Mesenchymal stem cell (in vitro differentiated cells and primary cell): ENCODE results near the gene NNAT.

Source experiments
- DNase-seq: peaks from one replicate; pipeline ENCODE4 v3.0.0-alpha.2; 2013
- H2AFZ ChIP-seq: one replicate; pipeline ENCODE4 v1.6.1; 2013; ENCODE audit warnings: low read depth, mild to moderate bottlenecking, control low read depth, inconsistent platforms, low read length, moderate library complexity
- H2AK5ac ChIP-seq: 2 replicates; pipeline ENCODE4 v1.6.1; 2013; ENCODE audit warnings: low read length, moderate library complexity, mild to moderate bottlenecking, inconsistent platforms; ENCODE audit not compliant: severe bottlenecking
- H2BK120ac ChIP-seq: one replicate; pipeline ENCODE4 v1.6.1; 2013; ENCODE audit warnings: low read depth, mild to moderate bottlenecking, inconsistent platforms, low read length, moderate library complexity
- H2BK12ac ChIP-seq, 2 experiments: one replicate each; pipeline ENCODE4 v1.6.1; 2013; ENCODE audit warnings: inconsistent platforms in 2 of 2, low read length in 2 of 2, mild to moderate bottlenecking in 2 of 2, moderate library complexity in 2 of 2, control low read depth in 1 of 2
- H2BK15ac ChIP-seq: one replicate; pipeline ENCODE4 v1.6.1; 2013; ENCODE audit warnings: mild to moderate bottlenecking, low read depth, inconsistent platforms; ENCODE audit not compliant: poor library complexity, severe bottlenecking
- H2BK5ac ChIP-seq: 2 replicates; pipeline ENCODE4 v1.6.1; 2013; ENCODE audit warnings: low read depth, mild to moderate bottlenecking, low read length, control low read depth, inconsistent platforms; ENCODE audit not compliant: poor library complexity, severe bottlenecking
- H3K14ac ChIP-seq, 2 experiments: one replicate each; pipeline ENCODE4 v1.6.1; 2013; ENCODE audit warnings: inconsistent platforms in 2 of 2, low read length in 2 of 2, control low read depth in 1 of 2, mild to moderate bottlenecking in 1 of 2, moderate library complexity in 1 of 2
- H3K18ac ChIP-seq, 2 experiments: one replicate each; pipeline ENCODE4 v1.6.1; 2013; ENCODE audit warnings: inconsistent platforms in 2 of 2, low read length in 2 of 2, control low read depth in 1 of 2, low read depth in 1 of 2, mild to moderate bottlenecking in 1 of 2
- H3K23ac ChIP-seq, 2 experiments: one replicate each; pipeline ENCODE4 v1.6.1; 2013; ENCODE audit warnings: inconsistent platforms in 2 of 2, low read length in 2 of 2, mild to moderate bottlenecking in 2 of 2, moderate library complexity in 2 of 2, control low read depth in 1 of 2
- H3K27ac ChIP-seq: 2 replicates; pipeline ENCODE4 v1.5.1; 2013; ENCODE audit warnings: mild to moderate bottlenecking, moderate library complexity, low read length, control low read depth, inconsistent platforms; ENCODE audit not compliant: poor library complexity, severe bottlenecking
- H3K27me3 ChIP-seq, 2 experiments: 2 replicates each; pipeline versions ENCODE4 v1.6.1 to v1.7.0; 2013; ENCODE audit warnings: low read length in 2 of 2, mild to moderate bottlenecking in 2 of 2, moderate library complexity in 2 of 2, control low read depth in 1 of 2, inconsistent platforms in 1 of 2; ENCODE audit not compliant: control insufficient read depth in 1 of 2, insufficient read depth in 1 of 2
- H3K36me3 ChIP-seq, 2 experiments: 2 replicates each; pipeline versions ENCODE4 v1.6.1 to v1.7.0; 2013; ENCODE audit warnings: low read length in 2 of 2, control low read depth in 1 of 2, inconsistent platforms in 1 of 2, low read depth in 1 of 2, mild to moderate bottlenecking in 1 of 2; ENCODE audit not compliant: insufficient read depth in 2 of 2, control insufficient read depth in 1 of 2
- H3K4ac ChIP-seq, 2 experiments: one replicate each; pipeline ENCODE4 v1.6.1; 2013; ENCODE audit warnings: inconsistent platforms in 2 of 2, low read length in 2 of 2, mild to moderate bottlenecking in 2 of 2, moderate library complexity in 2 of 2, control low read depth in 1 of 2, low read depth in 1 of 2
- H3K4me1 ChIP-seq: 2 replicates; pipeline ENCODE4 v1.6.1; 2013; ENCODE audit warnings: low read depth, low read length, control low read depth; ENCODE audit not compliant: control insufficient read depth, insufficient read depth
- H3K4me2 ChIP-seq: 2 replicates; pipeline ENCODE4 v1.6.1; 2013; ENCODE audit warnings: low read length, mild to moderate bottlenecking, inconsistent platforms; ENCODE audit not compliant: poor library complexity, severe bottlenecking
- H3K4me3 ChIP-seq, 2 experiments: 2 replicates each; pipeline versions ENCODE4 v1.5.1 to v1.7.0; 2013; ENCODE audit warnings: low read length in 2 of 2, mild to moderate bottlenecking in 2 of 2, control low read depth in 1 of 2, low read depth in 1 of 2; ENCODE audit not compliant: insufficient read depth in 1 of 2
- H3K79me1 ChIP-seq: replicated peaks from 2 replicates; pipeline ENCODE4 v1.6.1; 2013; ENCODE audit warnings: mild to moderate bottlenecking, control low read depth, low read length, inconsistent platforms; ENCODE audit not compliant: poor library complexity, severe bottlenecking
- H3K9ac ChIP-seq: 2 replicates; pipeline ENCODE4 v1.7.0; 2013; ENCODE audit warnings: mild to moderate bottlenecking, low read length, moderate library complexity
- H3K9me3 ChIP-seq: 2 replicates; pipeline ENCODE4 v1.7.0; 2013; ENCODE audit warnings: mild to moderate bottlenecking, low read length; ENCODE audit not compliant: control insufficient read depth
- H4K8ac ChIP-seq: one replicate; pipeline ENCODE4 v1.6.1; 2013; ENCODE audit warnings: inconsistent platforms, mild to moderate bottlenecking, low read length, moderate library complexity
- H4K91ac ChIP-seq: one replicate; pipeline ENCODE4 v1.6.1; 2013; ENCODE audit warnings: mild to moderate bottlenecking, low read length, inconsistent platforms
- WGBS: methylation state at CpG from one replicate; pipeline ENCODE4 v1.1.7; 2013; ENCODE audit warnings: mixed read lengths; 5-methylcytosine and 5-hydroxymethylcytosine counted together

Gene NNAT

GRCh38 chr20:37474386-37474785, 46.7 kb upstream of the NNAT start:
- 77% methylated on average over 4 of the region's 4 CpGs for WGBS
- peaks cover 58 to 76% of the 10 kb centered on the region in 2 experiments for H3K27me3 ChIP-seq
- H3K4ac ChIP-seq = no peak overlapping the region
- H2BK12ac ChIP-seq = no peak overlapping the region
- no peak overlapping the region for H3K23ac ChIP-seq
- no peak overlapping the region for H3K27ac ChIP-seq
- no peak overlapping the region for H2BK15ac ChIP-seq
- H2BK120ac ChIP-seq = no peak overlapping the region
- H3K4me3 ChIP-seq = no peak overlapping the region
- H2AFZ ChIP-seq = no peak overlapping the region
- no peak overlapping the region for H3K4me2 ChIP-seq
- H3K4me1 ChIP-seq = no peaks in the 10 kb centered on the region
- H3K14ac ChIP-seq = no peak overlapping the region
- H3K36me3 ChIP-seq = no peaks in the 10 kb centered on the region
- no peak overlapping the region for H4K91ac ChIP-seq
- no peak overlapping the region for H4K8ac ChIP-seq
- H2AK5ac ChIP-seq = no peak overlapping the region
- no peak overlapping the region for H2BK5ac ChIP-seq
- no peaks in the 10 kb centered on the region for H3K79me1 ChIP-seq
- H3K18ac ChIP-seq = no peak overlapping the region
- no peak for DNase-seq
- H3K9ac ChIP-seq = no peak overlapping the region
- peaks cover 5% of the 10 kb centered on the region for H3K9me3 ChIP-seq

- WGBS = 83% methylated on average over 5 of the region's 5 CpGs
- no peak overlapping the region for H2AFZ ChIP-seq
Observed at GRCh38 chr20:37475252-37475651, 45.8 kb upstream of the NNAT start.

GRCh38 chr20:37477041-37477440, 44.0 kb upstream of the NNAT start:
- no peak overlapping the region for H3K18ac ChIP-seq
- no peak overlapping the region for H3K27ac ChIP-seq
- no peak overlapping the region for H2BK15ac ChIP-seq
- WGBS = no CpG with 5 or more reads among the region's 3 CpGs
- no peak overlapping the region for H3K9ac ChIP-seq
- DNase-seq = no peak
- H3K4ac ChIP-seq = no peak overlapping the region
- H3K4me3 ChIP-seq = no peak overlapping the region
- no peak overlapping the region for H2BK120ac ChIP-seq
- no peak overlapping the region for H3K4me2 ChIP-seq
- no peak overlapping the region for H3K14ac ChIP-seq
- H2AFZ ChIP-seq = no peak overlapping the region
- no peak overlapping the region for H2BK5ac ChIP-seq
- peaks cover 66 to 80% of the 10 kb centered on the region in 2 experiments for H3K27me3 ChIP-seq
- H3K9me3 ChIP-seq = peaks cover 6% of the 10 kb centered on the region
- no peak overlapping the region for H4K8ac ChIP-seq
- H4K91ac ChIP-seq = no peak overlapping the region
- no peak overlapping the region for H2AK5ac ChIP-seq
- no peak overlapping the region for H3K23ac ChIP-seq
- no peak overlapping the region for H2BK12ac ChIP-seq
- H3K79me1 ChIP-seq = no peaks in the 10 kb centered on the region
- no peaks in the 10 kb centered on the region for H3K36me3 ChIP-seq
- no peaks in the 10 kb centered on the region for H3K4me1 ChIP-seq

More at GRCh38 chr20:37475252-37475651, 45.8 kb upstream of the NNAT start:
- Histone ChIP-seq H2AK5ac (no peak overlapping the region), H3K79me1 (no peaks in the 10 kb centered on the region), H3K4me2 (no peak overlapping the region), H3K9me3 (peaks cover 5% of the 10 kb centered on the region), H4K8ac (no peak overlapping the region), H3K36me3 (no peaks in the 10 kb centered on the region), H2BK15ac (no peak overlapping the region), H3K27ac (no peak overlapping the region), H3K4ac (no peak overlapping the region), H3K14ac (no peak overlapping the region), H3K18ac (no peak overlapping the region), H2BK120ac (no peak overlapping the region), H3K4me3 (no peak overlapping the region), H3K27me3 (peaks cover 59 to 82% of the 10 kb centered on the region in 2 experiments), H4K91ac (no peak overlapping the region), H3K4me1 (no peaks in the 10 kb centered on the region), H2BK5ac (no peak overlapping the region), H3K23ac (no peak overlapping the region), H3K9ac (no peak overlapping the region), H2BK12ac (no peak overlapping the region)
- DNase-seq = no peak

GRCh38 chr20:37479266-37479665, 41.8 kb upstream of the NNAT start:
- Histone ChIP-seq H2AK5ac (no peak overlapping the region), H4K91ac (no peak overlapping the region), H2BK120ac (no peak overlapping the region), H3K36me3 (no peaks in the 10 kb centered on the region), H3K14ac (no peak overlapping the region), H2BK15ac (no peak overlapping the region), H2AFZ (no peak overlapping the region), H3K27me3 (peaks cover 55 to 67% of the 10 kb centered on the region in 2 experiments), H3K79me1 (no peaks in the 10 kb centered on the region), H3K23ac (no peak overlapping the region), H2BK12ac (no peak overlapping the region), H4K8ac (no peak overlapping the region), H3K18ac (no peak overlapping the region), H3K4ac (no peak overlapping the region), H3K27ac (no peak overlapping the region), H3K4me1 (no peaks in the 10 kb centered on the region), H3K9ac (no peak overlapping the region), H3K9me3 (peaks cover 8% of the 10 kb centered on the region), H2BK5ac (no peak overlapping the region), H3K4me3 (no peak overlapping the region), H3K4me2 (no peak overlapping the region)
- WGBS = 80% methylated on average over 6 of the region's 6 CpGs
- DNase-seq = no peak
